Natural killer cell (primary cell): ENCODE data around the gene PTGDR. TPM values are rescaled to one million over a fixed set of nuclear protein-coding genes. Genes with fewer than 3 reads are reported as not detected.

Experiments used
- ATAC-seq, 3 donors: fragments of 150-1000 bp in 2 of 3; fragments of 200-7000 bp in 1 of 3; cut with Tn5 transposase; 1 replicate in 1 of 3; 2 replicates in 2 of 3; pipeline ENCODE4 v1.10.0; 2021; ENCODE audit warnings: mild to moderate bottlenecking in 2 of 3, moderate library complexity in 2 of 3
- DNase-seq, 2 donors: peaks; one replicate each; pipeline versions ENCODE4 v3.0.0 to v3.0.0-alpha.2; 2013 to 2021; ENCODE audit warnings: mixed read lengths in 1 of 2
- H3K27ac ChIP-seq: one replicate; pipeline ENCODE4 v1.5.1; 2013; ENCODE audit warnings: mild to moderate bottlenecking, low read length
- H3K27me3 ChIP-seq: one replicate; pipeline ENCODE4 v1.6.1; 2013; ENCODE audit warnings: low read length; ENCODE audit not compliant: control insufficient read depth, insufficient read depth
- H3K36me3 ChIP-seq: one replicate; pipeline ENCODE4 v1.6.1; 2013; ENCODE audit warnings: low read length; ENCODE audit not compliant: control insufficient read depth, insufficient read depth
- H3K4me1 ChIP-seq: one replicate; pipeline ENCODE4 v1.6.1; 2013; ENCODE audit warnings: low read length; ENCODE audit not compliant: control insufficient read depth, insufficient read depth
- H3K4me3 ChIP-seq: one replicate; pipeline ENCODE4 v1.5.1; 2013; ENCODE audit warnings: low read length
- H3K9me3 ChIP-seq: one replicate; pipeline ENCODE4 v1.6.1; 2013; ENCODE audit warnings: low read length; ENCODE audit not compliant: control insufficient read depth, insufficient read depth
- H3K27ac Mint-ChIP-seq, 2 donors: one replicate each; pipeline ENCODE4 v1.8.0; 2022; ENCODE audit warnings: mild to moderate bottlenecking in 2 of 2, mixed read lengths in 2 of 2, moderate library complexity in 1 of 2
- H3K27me3 Mint-ChIP-seq, 2 donors: one replicate each; pipeline ENCODE4 v1.8.0; 2022; ENCODE audit warnings: low read depth in 2 of 2, mixed read lengths in 2 of 2
- H3K36me3 Mint-ChIP-seq: one replicate; pipeline ENCODE4 v1.8.0; 2022; ENCODE audit warnings: mixed read lengths
- H3K4me1 Mint-ChIP-seq, 2 donors: one replicate each; pipeline ENCODE4 v1.8.0; 2022; ENCODE audit warnings: mixed read lengths in 2 of 2
- H3K4me3 Mint-ChIP-seq: one replicate; pipeline ENCODE4 v1.8.0; 2022; ENCODE audit warnings: mild to moderate bottlenecking, moderate library complexity, mixed read lengths
- H3K9me3 Mint-ChIP-seq, 2 donors: one replicate each; pipeline ENCODE4 v1.8.0; 2022; ENCODE audit warnings: mixed read lengths in 2 of 2
- CTCF ChIP-seq: fragments of 200-600 bp; IDR thresholded peaks from one replicate; pipeline ENCODE4 v1.8.0; 2022; ENCODE audit warnings: antibody characterized with exemption
- WGBS: methylation state at CpG from one replicate; pipeline ENCODE4 v1.1.7; 2013; ENCODE audit warnings: missing lambda C conversion rate; ENCODE audit not compliant: insufficient coverage; 5-methylcytosine and 5-hydroxymethylcytosine counted together
- intact Hi-C: fragments of 100-400 bp; cut with micrococcal nuclease; formaldehyde crosslinking; loops from one replicate; pipeline ENCODE4 v1.14.2; 2022
- total RNA-seq, 4 donors: library from RNA; stranded (reverse); fragments of 120-200 nt in 1 of 4; gene quantifications; one replicate each; pipeline versions ENCODE4 v1.2.3 to v1.2.4, GENCODE V29; 2013 to 2022

PTGDR gene
- total RNA-seq, 3 donors from 2014 or later (not counting 1 experiment from before 2014, with no cell fraction given), result 106 to 140 (median 112) TPM

DNA sequence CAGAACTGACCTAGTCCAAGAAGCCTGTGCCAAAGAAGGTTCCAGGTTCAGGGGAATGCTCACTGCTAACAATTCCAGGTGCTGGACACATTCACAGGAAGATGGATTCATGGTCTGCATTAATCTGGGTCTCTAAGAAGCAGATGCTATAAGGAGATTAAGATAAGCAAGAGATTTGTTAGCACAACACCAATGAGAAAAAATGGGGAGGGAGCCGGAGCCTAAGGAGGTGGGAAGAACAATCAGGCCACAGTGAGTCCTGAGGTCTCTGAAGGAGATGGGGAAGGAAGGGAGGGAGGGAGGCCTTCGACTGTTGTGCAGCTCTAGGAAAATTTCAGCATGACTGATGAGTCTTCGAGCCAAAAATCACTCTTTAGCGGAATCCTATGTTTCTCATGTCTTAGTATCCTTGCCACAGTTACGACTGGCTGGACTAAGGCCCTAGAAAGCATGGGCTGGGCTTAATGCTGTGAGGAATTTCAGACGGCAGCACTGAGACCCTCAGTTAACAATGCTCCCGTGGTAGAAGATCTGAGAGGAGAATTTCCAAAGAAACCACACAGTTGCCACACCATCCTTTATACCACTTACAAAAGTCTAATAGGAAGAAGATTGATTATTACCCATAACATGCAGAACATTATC is 31.5 kb upstream of the PTGDR start:
- ATAC-seq, result no peak
- Mint-ChIP-seq H3K9me3 (no peaks in the 10 kb centered on the region), H3K27me3 (no peaks in the 10 kb centered on the region), H3K27ac (no peak overlapping the region), H3K4me1 (peaks cover 41 to 43% of the 10 kb centered on the region in 2 donors), H3K36me3 (no peaks in the 10 kb centered on the region), H3K4me3 (no peak overlapping the region)
- Histone ChIP-seq H3K36me3 (no peaks in the 10 kb centered on the region), H3K27ac (no peak overlapping the region), H3K9me3 (no peaks in the 10 kb centered on the region), H3K27me3 (no peaks in the 10 kb centered on the region), H3K4me1 (peaks cover 9% of the 10 kb centered on the region), H3K4me3 (no peak overlapping the region)
- 90% methylated on average over 5 of the region's 7 CpGs for WGBS
- DNase-seq, result no peak
- TF ChIP-seq CTCF, result no peak
- intact Hi-C loops, result no loop called here

DNA sequence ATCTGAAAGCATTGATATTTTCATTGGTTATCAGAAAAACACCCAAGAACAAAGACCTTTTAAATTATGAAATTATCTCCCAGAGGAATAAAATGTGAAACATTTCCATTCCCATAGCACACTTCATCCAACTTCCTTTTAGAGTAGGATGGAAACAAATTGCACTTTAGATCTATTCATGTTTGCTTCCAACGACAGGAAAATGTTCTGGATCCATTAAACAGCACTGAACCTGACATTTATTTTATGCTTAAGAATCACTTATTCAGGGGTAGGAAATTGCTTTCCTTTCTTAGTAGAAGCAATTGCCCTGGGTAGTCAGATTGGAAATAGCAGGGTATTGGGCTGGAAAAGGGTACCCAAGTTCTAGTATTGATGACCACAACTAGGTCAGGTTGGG is 28.8 kb upstream of the PTGDR start:
- Histone ChIP-seq H3K27me3 (no peaks in the 10 kb centered on the region), H3K4me1 (peaks cover 14% of the 10 kb centered on the region), H3K4me3 (no peak overlapping the region), H3K9me3 (no peaks in the 10 kb centered on the region), H3K36me3 (no peaks in the 10 kb centered on the region), H3K27ac (no peak overlapping the region)
- WGBS, result 100% methylated on average over 1 of the region's 1 CpG
- Mint-ChIP-seq H3K4me1 (peaks cover 52 to 60% of the 10 kb centered on the region in 2 donors), H3K36me3 (no peaks in the 10 kb centered on the region), H3K27ac (no peak overlapping the region), H3K9me3 (no peaks in the 10 kb centered on the region), H3K4me3 (no peak overlapping the region), H3K27me3 (no peaks in the 10 kb centered on the region)
- DNase-seq (no peak), ATAC-seq (no peak)
- no peak for TF ChIP-seq CTCF
- intact Hi-C loops, result no loop called here

DNA sequence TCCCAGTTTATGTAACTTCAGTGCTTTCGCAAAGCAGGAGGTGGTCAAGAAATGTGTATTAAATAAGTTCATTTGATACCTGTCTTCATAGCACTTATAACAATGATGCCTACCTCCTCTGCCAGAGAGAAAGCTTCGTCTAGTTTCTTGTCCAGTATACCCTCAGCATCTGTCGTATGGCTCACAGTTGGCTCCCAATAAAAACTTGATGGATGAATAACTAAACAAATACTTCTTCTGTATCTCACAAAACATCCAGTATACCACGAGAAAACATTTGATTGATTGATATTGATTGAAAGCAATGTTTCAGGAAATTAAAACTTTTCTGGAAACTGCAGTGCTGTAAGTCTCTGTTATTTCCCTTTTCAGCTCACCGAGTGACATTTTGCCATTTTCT is 26.9 kb upstream of the PTGDR start:
- no peaks in the 10 kb centered on the region for H3K36me3 ChIP-seq
- no peak overlapping the region for H3K27ac ChIP-seq
- TF ChIP-seq CTCF, result no peak
- intact Hi-C loops, result no loop called here
- Mint-ChIP-seq H3K9me3 (no peaks in the 10 kb centered on the region), H3K27ac (peak overlapping the region; percentile 7 to 69), H3K4me1 (peaks cover 59 to 70% of the 10 kb centered on the region in 2 donors), H3K4me3 (no peak overlapping the region), H3K36me3 (no peaks in the 10 kb centered on the region), H3K27me3 (no peaks in the 10 kb centered on the region)
- no peak for DNase-seq
- H3K4me3 ChIP-seq, result no peak overlapping the region
- peaks cover 14% of the 10 kb centered on the region for H3K4me1 ChIP-seq
- no peak for ATAC-seq
- no peaks in the 10 kb centered on the region for H3K27me3 ChIP-seq
- 87% methylated on average over 3 of the region's 5 CpGs for WGBS
- no peaks in the 10 kb centered on the region for H3K9me3 ChIP-seq
